Measurements from ENCODE around the gene GYPC.

Gene GYPC

DNA sequence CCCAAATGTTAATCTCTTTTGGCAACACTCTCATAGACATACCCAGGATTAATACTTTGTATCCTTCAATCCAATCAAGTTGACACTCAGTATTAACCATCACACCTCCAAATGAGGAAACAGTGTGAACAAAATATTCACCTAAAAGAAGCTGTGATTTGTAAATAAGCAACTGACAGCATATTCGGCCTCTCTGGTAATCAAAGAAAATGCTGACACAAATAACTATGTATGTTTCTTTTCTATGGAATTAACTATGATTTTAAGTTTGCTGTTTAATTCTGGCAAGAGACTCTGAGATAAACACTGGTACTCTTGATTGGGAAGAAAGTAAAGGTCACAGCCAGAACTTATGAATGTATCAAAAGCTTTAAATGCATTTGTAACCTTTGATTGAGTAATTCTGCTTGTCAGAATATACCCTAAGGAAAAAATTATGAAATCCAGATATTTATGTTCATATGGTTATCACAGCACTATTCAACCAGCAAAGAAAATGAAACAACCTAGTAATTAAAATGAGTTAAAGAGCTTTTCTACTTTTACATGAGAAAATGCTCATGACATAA is 3.6 kb upstream of the GYPC start:
- DNase-seq: no peak

DNA sequence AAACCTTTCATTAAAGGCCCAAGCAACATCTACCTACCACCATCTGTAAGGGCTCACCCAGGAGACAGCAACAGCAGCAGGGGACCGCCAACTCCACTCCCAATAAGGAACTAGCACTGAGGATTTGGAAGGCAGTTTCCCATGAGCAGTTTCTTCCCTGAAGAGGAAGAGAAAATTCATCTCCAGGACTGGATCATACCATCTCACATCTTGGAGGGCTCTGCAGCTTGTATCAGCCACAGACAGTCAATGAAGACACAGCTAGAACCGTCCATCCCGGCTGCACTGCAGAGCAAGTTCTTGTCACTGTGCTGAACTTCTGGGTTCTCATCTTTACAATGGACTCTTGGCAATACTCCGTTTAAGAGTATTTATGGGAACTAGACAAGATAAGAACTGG is 2.8 kb upstream of the GYPC start:
- no peak for DNase-seq

DNA sequence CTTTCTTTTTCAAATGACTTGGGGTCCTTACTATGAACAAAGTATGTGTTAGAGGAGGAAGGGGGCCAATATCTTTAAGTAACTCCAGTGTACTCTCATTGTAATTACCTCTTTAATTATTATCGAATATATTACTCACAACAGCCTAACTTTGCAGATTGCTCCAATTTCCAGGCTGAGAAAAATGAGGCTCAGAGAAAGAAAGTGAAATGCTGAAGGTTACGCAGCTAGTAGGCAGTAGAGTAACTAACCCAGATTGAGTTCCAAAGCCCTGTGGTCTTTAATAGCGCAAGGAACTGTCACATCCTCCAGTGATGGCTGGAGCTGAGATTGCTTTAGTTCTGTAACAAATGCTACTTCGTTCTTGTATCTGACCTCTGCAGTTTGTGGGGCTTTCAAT is 2.2 kb upstream of the GYPC start:
- no peak for DNase-seq

DNA sequence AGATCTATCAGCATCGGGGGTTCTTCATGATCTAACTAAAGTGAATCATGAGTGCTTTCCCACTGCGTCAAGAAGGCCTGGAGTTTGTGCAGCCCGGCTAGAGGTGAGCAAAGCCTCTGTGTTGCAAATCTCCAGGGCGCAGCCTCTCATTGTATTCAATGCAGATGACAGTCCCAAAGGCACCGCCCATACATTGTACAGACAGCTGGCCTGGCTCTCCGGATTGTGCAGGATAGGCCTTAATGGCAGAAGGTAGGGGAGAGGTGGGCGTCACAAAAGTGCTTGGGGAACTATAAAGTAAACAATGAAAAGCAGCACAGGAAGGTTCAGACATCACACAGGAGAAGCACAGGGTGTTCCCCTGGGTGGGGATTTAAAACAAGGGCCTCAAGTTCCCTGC is 907 bp upstream of the GYPC start:
- DNase-seq: no peak

DNA sequence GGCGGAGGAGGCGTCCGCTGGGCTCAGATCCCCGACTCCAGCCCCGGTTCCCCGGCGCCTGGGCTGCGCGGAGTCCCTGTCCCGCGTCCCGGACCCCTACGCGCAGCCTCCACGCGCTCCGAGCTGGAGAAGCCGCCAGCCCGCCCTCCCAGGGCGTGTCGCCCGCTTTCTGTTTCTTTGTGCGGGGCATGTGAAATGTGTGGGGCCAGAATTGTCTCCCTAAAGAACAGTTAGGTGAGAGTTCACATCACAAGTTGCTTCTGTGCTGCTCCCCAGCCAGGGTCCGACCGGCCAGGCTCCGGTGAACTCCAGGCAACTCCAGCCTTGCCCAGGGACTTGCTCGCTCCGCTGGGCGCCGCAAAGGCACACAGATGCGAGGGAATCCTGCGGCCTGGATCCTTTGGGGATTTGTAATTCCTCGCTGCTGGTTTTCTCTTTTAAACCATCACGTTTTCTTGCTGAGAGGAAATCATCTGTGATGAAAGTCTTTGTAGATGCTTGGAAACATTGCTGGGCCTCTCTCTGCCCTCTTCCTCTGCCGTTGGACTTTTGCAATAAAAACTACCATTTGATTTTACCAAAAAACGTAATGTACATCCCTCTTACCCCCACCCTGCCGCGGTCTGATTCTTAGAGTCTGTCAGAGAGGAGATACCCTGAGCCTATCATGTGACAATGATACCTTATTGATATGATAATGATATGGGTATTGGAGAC is 631 bp downstream of the GYPC start:
- peak; percentile 76 for DNase-seq

DNA sequence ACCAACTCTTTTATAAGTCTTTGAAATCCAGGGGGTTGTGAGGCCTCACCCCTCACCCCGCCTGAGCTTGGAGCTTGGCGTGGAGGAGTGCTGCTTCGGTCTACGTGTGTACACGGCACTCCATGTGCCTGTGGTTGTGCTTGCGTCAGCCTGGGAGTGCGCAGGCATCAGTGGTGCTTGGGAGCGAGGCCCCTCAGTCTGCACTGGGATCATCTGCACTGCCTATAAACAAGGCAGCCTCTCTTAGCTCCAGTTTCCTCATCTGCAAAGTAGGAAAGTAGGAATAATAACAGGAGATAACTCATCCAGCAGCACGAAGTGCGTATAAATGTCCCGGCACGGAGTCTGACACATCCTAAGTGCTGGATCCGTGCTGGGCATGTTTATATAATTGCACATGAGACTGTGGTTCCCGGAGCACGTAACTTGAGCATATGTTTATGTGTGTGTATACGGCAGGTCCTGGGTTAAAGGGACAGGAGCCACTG is 1.2 kb downstream of the GYPC start:
- peak; percentile 77 for DNase-seq

DNA sequence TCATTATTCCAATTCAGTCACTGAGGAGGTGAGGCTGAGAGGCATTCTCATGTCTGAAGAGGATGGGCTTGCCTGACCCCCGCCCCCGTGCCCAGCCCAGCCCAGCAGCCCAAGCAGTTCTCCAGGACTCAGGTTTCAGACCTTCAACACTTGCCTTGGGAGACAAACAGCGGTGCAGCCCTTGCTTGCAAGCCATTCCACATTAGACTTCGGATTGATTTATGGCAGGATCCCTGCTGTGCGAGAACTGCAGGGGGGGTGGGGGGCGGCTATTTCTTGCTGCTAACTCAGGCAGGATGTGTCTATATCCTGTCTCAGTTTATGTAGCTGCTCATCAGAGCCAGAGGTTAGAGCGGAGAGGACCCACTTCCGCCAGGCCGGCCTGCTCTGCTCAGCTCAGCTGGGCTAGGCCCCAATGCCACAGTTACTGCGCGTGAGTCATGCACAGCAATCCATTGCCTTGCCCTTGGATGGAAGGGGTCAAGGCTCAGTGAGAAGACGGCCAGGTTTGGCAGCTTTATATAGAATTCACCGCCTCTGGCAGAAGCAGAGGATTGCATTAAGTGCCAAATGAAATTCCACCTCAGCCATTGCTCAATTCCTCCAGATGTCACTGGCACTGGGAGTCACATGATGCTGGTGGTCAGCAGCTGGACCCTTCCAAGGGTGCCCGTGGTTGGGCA is 1.8 kb downstream of the GYPC start:
- peak; percentile 83 for DNase-seq

DNA sequence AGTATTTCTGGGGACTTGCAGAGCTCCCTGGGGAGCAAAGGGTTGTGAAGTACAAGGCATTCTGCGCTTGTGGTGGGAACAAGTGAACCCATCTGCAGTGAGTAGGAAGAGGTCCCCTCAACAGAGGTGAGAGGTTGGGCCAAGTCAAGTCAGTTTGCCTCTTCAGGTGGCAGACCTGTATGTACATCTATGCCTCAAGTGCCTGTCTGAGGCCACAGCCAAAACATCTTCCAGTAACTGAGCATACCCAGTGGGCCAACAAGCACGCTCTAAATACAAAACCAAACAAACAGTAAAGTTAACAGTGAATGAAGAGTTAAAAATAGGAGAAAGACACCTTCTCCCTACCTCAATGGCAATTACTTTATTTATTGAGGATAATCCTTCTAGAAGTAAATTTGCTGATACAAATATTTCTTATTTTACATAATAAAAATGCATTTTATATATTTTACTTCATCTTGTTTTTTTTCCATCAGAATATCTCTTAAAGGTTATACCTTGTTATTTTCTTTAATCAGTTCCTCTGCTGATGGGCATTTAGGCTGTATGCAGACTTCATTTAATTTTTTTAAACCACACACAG is 2.5 kb downstream of the GYPC start:
- DNase-seq: peak; percentile 60

DNA sequence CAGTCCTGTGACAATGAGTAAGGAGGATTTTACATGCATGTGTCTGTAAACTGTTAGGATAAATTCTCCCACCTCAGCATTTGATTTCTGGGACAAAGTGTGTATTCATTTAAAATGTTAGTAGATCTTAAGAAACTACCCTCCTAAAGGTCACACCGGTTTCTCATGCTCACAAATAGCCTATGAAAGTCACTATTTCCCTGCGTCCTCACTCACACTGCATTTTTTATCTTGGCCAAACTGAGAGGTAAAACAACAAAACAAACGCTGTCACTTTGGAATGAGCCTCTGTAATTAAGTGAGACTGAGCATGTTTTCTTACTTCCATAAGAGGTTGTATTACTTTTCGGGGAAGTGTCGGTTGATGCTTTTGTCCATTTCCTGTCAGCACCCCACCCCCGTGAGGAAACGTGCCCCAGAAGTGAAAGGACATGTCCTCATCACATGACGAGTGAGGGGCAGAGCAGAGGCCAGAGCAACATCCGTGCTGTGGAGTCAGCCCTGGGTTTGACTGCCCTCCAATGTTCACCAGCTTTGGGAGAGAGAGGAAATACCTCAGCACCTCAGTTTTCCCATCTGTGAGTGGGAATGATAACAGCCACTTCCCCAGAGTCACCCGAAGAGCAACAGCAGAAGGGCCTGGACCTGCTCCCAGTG is 3.1 kb downstream of the GYPC start:
- DNase-seq: peak; percentile 79

DNA sequence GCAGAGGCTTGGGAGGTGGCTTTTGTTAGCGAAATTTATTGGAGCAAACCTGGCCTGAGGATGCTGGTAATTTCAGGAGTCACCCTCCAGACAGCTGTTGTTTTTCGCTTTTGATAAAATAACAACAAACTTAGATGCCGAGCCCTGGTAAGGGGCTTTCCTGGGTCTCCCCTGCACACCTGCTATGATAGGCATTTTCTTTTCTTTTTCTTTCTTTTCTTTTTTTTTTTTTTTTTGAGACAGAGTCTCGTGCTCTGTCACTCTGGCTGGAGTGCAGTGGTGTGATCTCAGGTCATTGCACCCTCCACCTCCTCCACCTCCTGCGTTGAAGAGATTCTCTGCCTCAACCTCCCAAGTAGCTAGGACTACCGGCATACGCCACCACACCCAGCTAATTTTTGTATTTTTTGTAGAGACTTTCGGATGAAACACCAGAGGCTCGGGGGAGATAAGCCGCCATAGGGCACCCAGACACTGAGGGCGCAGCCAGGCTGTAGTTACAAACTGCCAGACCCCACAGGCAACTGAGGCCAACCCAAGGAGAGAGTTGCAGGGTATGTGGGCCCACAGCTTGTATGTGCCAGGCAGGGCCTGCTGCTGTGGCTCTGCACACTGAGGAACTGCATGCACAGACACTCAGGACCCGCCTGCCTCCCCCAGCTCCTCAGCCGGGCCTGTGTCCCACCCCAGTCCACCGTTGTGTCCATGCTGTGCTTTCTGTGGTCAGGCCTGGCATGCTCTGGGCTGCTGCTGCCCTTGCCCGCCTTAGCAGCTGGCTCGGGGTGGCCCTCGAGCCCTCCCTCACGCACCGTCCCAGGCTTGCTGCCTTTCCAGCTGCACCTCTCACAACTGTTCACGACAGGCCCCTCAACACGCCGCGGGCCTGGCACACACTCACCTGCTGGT is 3.9 kb downstream of the GYPC start:
- DNase-seq: no peak

DNA sequence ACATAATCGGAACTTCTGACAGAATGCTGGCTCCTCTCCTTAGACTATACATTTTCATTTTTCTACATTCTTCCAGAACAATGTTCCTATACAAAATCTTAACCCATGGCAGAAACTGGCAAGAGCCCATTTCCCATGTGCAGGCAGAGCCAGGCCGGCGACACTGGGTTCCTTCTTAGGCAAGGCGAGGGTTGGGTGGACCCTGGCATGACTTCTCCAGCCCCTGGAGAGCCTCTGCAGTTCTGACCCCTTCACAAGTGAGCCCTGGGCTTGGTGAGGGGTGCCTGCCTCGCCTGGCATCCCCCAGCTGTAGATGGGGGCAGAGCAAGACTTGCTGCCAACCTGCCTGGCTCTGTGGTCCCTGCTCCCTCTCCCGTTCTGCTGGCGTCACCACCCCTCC is 5.0 kb downstream of the GYPC start:
- no peak for DNase-seq

DNA sequence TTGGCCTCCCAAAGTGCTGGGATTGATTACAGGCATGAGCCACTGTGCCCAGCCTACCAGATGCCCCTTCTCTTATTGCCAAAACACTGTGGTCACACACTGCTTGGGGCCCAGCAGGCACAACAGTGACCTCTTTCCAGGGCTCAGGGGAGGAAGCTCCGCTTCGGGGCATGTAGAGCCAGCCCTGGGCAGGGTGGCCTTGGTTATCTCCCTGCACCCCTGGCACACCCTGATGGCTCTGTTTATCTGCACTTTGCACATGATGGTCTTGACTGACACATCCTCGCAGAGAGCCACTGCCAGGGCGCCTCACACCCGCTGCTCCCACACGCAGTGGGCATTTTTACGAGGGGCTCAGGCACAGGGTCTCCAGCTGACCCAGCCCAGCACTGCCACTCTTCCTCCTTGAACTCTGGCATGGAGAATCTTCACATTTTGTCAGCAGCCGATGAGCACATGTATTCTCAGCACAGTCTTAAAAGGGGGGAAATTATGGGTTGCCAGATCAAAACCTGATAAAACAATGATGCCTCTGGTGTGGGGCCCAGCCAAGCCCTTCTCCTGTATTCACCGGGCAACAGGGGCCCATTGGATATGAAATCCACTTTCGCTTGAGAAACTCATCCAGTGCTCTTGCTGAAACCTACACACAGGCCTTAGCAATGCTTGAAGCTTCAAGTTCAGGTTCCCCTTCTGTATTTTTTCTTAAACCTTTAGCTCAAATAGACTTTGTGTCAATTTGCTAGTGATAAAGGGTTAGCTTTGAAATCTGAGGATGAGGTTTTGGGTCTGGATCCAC is 5.9 kb downstream of the GYPC start:
- no peak for DNase-seq

DNA sequence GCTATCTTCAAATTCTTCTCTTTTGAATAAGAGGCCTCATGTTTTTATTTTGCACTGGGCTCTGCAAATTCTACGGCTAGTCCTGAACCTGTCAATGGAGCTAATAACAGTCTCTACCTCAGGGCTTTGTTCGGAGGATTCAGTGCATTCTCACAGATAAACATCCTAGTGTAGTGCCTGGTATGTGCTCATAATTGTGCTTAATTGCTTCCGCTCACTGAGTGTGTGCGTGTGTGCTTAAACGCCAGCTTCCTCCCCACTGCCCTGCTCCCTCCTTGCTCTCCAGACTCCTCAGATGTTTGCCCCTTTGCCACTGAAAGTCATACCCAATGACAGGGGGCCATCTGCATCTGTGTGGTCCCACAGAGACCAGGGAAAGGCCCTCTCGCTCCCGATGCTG is 6.7 kb downstream of the GYPC start:
- no peak for DNase-seq

DNA sequence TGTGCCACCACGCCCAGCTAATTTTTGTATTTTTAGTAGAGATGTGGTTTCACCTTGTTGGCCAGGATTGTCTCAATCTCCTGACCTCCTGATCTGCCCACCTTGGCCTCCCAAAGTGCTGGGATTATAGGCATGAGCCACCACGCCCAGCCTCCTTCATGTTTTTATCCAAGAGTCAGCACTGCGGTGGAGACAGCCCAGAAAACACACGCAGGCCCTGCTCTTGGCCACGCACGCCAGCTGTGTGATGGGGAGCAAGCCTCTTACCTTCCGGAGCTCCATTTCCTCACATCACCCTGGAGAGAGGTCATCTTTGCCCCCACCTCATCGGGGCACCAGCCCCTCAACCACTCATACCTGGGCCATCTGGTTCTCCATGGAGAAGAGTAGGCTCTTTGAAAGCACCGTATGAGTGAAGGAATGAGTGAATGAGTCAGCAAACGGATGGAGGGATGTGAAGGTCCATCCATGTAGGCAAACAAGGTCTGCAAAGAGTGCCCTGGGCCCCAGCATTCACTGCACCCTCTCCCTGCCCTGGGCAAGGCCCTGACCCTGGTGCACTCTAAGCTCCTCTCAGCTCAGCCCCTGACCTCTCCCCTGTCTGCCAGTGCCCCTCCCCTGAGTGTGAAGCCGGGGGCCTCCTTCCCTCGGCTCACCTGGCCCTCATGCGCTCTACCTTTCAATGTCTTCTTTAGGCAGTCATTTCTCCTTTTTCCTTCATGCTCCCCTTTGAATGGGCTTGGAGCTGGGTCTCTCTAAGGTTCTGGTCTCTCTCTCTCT is 7.4 kb downstream of the GYPC start:
- DNase-seq: no peak

DNA sequence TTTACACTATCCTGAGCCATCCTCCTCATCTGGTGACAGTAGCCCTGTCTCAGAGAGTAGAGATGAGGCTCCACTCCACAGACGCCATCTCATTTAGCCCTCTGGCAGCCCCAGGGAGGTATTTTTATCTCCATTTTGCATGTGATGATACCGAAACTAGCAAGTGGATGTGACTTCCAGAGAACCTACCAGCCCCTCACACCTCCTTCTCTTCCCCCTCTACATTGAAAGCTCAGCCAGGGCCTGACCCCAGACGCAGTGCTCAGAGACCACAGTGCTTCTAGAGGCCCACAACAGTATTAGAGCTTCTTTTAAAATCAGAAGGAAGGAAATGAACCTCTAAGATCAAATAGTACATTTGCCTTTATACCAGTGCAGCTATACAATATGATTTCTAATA is 8.3 kb downstream of the GYPC start:
- DNase-seq: peak; percentile 64

DNA sequence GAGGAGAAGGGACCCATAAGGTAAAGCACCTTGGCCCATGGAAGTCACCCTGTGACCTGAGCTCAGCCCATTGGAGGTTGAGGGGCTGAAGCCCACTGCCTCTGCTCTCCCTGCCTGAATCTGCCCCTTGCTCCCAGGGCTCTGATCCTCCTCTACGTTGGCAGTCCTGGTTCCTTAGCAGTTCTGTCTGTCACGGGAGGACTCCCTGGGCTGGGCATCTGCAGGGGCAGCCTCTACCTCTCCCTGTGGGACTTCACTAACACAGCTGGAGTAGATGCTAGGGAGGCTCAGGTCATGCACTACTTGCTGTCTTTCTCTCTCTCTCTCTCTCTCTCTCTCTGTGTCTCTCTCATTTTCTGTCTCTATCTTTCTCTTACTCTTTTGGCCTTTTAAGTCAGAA is 8.7 kb downstream of the GYPC start:
- no peak for DNase-seq

DNA sequence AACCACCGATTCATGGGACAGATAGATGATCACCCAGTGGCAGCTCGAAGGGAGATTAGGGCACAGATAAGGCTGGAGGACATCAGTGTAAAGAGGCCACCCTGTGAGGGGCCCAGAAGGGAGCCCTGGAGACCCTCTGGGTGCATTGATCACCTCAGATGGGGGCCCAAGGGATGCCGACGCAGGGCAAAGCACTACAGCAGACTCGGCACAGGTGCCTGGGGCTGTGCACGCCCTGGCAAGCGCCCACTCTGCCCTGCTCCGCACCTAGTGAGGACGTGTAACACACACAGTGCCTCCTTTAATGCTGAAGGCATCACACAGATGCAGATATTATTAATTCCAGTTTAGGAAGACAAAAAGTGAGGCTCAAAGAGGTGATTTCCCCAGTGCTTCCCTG is 9.5 kb downstream of the GYPC start:
- DNase-seq: no peak

DNA sequence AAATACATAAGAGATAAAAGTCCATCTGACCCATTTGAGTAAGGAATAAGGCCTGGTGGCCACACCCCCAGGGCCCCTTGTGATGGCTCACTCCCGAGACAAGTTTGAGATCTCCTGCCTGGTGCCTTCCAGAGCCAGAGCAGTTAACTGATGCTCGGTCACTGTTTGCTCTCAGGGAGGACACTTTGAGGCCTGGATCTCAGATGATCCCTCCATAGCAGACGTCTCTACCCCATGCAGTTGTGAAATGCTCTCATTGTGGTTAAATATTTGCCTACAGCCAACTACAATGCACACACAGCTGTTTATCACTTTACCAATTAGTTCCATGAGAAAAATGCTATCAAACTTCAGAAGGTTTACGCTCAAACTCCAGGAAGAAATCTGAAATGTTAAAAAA is 12.3 kb downstream of the GYPC start:
- DNase-seq: no peak

DNA sequence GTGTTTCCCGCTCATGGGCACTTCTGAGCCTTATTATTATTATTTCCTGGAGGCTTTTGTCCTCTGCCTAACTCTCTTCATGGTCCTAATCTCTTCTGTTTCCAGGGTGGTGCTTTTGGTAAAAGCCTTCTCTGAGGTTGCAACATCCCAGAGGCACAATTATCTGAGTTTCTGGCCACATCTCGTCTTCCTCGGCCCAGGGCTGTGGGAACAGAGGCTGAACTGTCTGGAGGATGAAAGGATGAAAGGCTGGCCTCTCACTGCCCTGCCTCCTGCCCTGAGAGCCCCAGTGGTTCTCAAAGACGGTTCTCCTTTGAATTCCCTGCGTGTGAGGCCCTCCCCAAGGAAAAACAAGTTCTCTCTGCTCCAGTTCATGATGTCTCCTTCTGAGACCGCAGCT is 13.8 kb downstream of the GYPC start:
- no peak for DNase-seq

DNA sequence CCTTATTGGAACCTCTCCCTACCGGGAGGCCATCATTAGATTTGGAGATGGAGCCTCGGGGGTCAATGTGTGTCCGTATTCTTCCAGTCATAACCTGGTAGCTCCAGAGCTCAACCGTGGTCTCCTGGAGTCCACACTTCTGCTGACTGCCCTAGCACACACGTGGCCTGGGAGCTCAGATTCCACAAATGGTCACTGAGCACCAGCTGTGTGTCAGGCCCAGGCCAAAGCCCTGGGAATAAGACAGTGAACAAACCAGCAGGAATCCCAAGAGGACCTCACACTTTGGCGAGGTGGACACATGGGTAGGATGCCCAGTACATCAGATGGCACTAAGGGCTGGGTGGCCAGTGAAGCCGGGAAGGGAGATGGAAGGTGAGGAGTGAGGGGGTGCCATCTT is 15.5 kb downstream of the GYPC start:
- no peak for DNase-seq
